A549 (cell line): ENCODE results near the gene MOCS1.

Experiments
- EP300 ChIP-seq, 2 experiments: fragments of >200 bp; sonication (Bioruptor Twin); formaldehyde crosslinking; IDR thresholded peaks; 2 replicates in 1 of 2; 3 replicates in 1 of 2; pipeline ENCODE4 v1.6.1; 2016 to 2017
- ESRRA ChIP-seq: fragments of 150-350 bp; IDR thresholded peaks from 2 replicates; pipeline ENCODE4 v1.6.1; 2014; ENCODE audit warnings: mild to moderate bottlenecking, low read length, borderline replicate concordance
- FOSL2 ChIP-seq, 2 experiments: fragments of 450-650 bp in 1 of 2; fragments of >200 bp in 1 of 2; sonication (Bioruptor Twin) in 1 of 2; formaldehyde crosslinking; IDR thresholded peaks; 2 replicates each; pipeline versions ENCODE4 v1.5.0 to v1.6.1; 2016 to 2020; ENCODE audit warnings: mild to moderate bottlenecking in 1 of 2, moderate library complexity in 1 of 2
- HDAC2 ChIP-seq: fragments of 200-600 bp; sonication (generic); IDR thresholded peaks from 2 replicates; pipeline ENCODE4 v1.6.1; 2016
- HOXB13 ChIP-seq: fragments of 250-450 bp; sonication (Bioruptor Pico); IDR thresholded peaks from 2 replicates; pipeline ENCODE4 v1.5.0; 2020; ENCODE audit warnings: low read depth, mild to moderate bottlenecking, moderate library complexity
- JUNB ChIP-seq: fragments of >200 bp; sonication (Bioruptor Twin); formaldehyde crosslinking; IDR thresholded peaks from 2 replicates; pipeline ENCODE4 v1.6.1; 2016
- MYC ChIP-seq: IDR thresholded peaks from 2 replicates; pipeline ENCODE4 v1.6.1; 2012; ENCODE audit warnings: mild to moderate bottlenecking, inconsistent platforms, low read length, improper control_type of control experiment, borderline replicate concordance
- POLR2A ChIP-seq: IDR thresholded peaks from 2 replicates; pipeline ENCODE4 v1.6.1; 2012; ENCODE audit warnings: mild to moderate bottlenecking, low read length
- POLR2AphosphoS2 ChIP-seq: conservative IDR thresholded peaks from 2 replicates; pipeline ENCODE4 v1.6.1; 2012; ENCODE audit warnings: low read length, improper control_type of control experiment, inconsistent platforms
- RAD21 ChIP-seq, 2 experiments: fragments of >200 bp in 1 of 2; sonication (Bioruptor Twin) in 1 of 2; formaldehyde crosslinking in 1 of 2; IDR thresholded peaks in 1 of 2; conservative IDR thresholded peaks in 1 of 2; 2 replicates in 1 of 2; 3 replicates in 1 of 2; pipeline ENCODE4 v1.6.1; 2012 to 2018; ENCODE audit warnings: inconsistent platforms in 1 of 2
- SMC3 ChIP-seq: fragments of >200 bp; sonication (Bioruptor Twin); formaldehyde crosslinking; IDR thresholded peaks from 3 replicates; pipeline ENCODE4 v1.6.1; 2018; ENCODE audit warnings: inconsistent platforms
- TF ChIP-seq, protein P1 (sequence below): fragments of >200 bp; sonication (Bioruptor Twin); formaldehyde crosslinking; IDR thresholded peaks from 3 replicates; pipeline ENCODE4 v1.5.1; 2016

DNA sequence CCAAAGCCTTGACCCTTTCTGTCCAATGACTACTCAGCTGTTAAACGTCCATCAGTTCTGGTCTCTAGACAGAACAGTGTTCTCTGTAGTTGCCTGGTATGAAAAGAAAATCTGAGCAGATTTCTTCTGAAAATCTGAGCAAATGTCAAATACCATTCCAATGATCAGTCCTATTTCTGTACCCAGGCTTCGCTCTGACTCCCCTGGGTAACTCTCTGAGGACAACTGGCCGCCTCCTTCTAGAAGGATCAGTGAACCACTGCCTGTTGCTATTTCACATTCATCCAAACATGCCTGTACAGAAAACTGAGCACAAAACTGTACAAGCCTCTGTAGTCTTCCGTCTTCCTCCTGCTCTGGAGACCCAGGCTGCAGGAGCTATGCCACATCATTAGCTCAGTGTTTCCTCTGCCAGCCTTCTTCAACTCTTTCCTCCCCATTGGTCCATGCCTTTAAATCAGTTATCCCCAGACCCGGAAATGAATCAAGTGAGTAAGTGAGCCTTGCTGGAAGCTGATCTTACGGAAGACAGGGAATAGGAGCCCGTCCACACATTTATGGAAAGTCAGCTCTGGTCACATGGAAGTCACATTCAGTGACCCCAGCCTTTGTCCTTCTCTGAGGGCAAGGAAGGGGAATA is 78.8 kb downstream of the MOCS1 start:
- TF ChIP-seq SMC3 = no peak
- TF ChIP-seq, protein P1, sequence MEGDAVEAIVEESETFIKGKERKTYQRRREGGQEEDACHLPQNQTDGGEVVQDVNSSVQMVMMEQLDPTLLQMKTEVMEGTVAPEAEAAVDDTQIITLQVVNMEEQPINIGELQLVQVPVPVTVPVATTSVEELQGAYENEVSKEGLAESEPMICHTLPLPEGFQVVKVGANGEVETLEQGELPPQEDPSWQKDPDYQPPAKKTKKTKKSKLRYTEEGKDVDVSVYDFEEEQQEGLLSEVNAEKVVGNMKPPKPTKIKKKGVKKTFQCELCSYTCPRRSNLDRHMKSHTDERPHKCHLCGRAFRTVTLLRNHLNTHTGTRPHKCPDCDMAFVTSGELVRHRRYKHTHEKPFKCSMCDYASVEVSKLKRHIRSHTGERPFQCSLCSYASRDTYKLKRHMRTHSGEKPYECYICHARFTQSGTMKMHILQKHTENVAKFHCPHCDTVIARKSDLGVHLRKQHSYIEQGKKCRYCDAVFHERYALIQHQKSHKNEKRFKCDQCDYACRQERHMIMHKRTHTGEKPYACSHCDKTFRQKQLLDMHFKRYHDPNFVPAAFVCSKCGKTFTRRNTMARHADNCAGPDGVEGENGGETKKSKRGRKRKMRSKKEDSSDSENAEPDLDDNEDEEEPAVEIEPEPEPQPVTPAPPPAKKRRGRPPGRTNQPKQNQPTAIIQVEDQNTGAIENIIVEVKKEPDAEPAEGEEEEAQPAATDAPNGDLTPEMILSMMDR = no peak
- no peak for TF ChIP-seq ESRRA
- TF ChIP-seq POLR2A = no peak
- TF ChIP-seq RAD21 (conservative IDR thresholded peaks at IDR 0.05 in 1 of 2, IDR thresholded peaks at IDR 0.05 in 1 of 2) = no peak
- no peak for TF ChIP-seq HDAC2
- no peak for TF ChIP-seq MYC
- TF ChIP-seq JUNB = no peak
- TF ChIP-seq FOSL2 (IDR thresholded peaks at IDR 0.05) = no peak
- no peak for TF ChIP-seq FOSL2 (CRISPR knock-in tag; IDR thresholded peaks at IDR 0.05)
- TF ChIP-seq HOXB13 = no peak
- no peak for TF ChIP-seq POLR2AphosphoS2
- TF ChIP-seq EP300 (IDR thresholded peaks at IDR 0.05) = no peak
